OCI-LY3 (cell line): Measurements from ENCODE around the gene LRP4.

Experiments
- H2AFZ ChIP-seq: fragments of 200-600, 300-600 bp; shearing (Covaris generic); 2 replicates; pipeline ENCODE4 v1.6.0; 2014; ENCODE audit warnings: antibody characterized with exemption, low read depth, low read length
- H3K27ac ChIP-seq: fragments of 200-600, 300-600 bp; sonication (generic); 2 replicates; pipeline ENCODE4 v1.5.1; 2014; ENCODE audit warnings: mild to moderate bottlenecking, low read length, moderate library complexity, mixed read lengths
- H3K27me3 ChIP-seq: fragments of 200-600, 300-600 bp; sonication (generic); 2 replicates; pipeline ENCODE4 v1.6.1; 2014; ENCODE audit warnings: low read depth, low read length, mixed read lengths
- H3K36me3 ChIP-seq: fragments of 200-600, 300-600 bp; sonication (generic); replicated peaks from 2 replicates; pipeline ENCODE3; 2014; ENCODE audit warnings: low read depth, low read length, mixed read lengths
- H3K4me1 ChIP-seq: fragments of 300-600, 200-600 bp; sonication (generic); 2 replicates; pipeline ENCODE4 v1.6.1; 2014; ENCODE audit warnings: low read length, mixed read lengths
- H3K4me2 ChIP-seq: fragments of 200-600, 300-600 bp; sonication (generic); 2 replicates; pipeline ENCODE4 v1.6.1; 2014; ENCODE audit warnings: low read length, mixed read lengths
- H3K4me3 ChIP-seq: fragments of 300-600, 200-600 bp; sonication (generic); 2 replicates; pipeline ENCODE4 v1.5.1; 2014; ENCODE audit warnings: antibody characterized with exemption, mild to moderate bottlenecking, low read length, moderate library complexity
- H3K79me2 ChIP-seq: fragments of 300-600, 200-600 bp; shearing (Covaris generic); 2 replicates; pipeline ENCODE4 v1.6.1; 2014; ENCODE audit warnings: mild to moderate bottlenecking, low read length, mixed read lengths
- H3K9ac ChIP-seq: fragments of 300-600, 200-600 bp; shearing (Covaris generic); 2 replicates; pipeline ENCODE4 v1.6.0; 2014; ENCODE audit warnings: mild to moderate bottlenecking, low read length, moderate library complexity
- H3K9me3 ChIP-seq: fragments of 200-600, 300-600 bp; shearing (Covaris generic); 2 replicates; pipeline ENCODE4 v1.6.1; 2014; ENCODE audit warnings: low read length, mixed read lengths; ENCODE audit not compliant: insufficient read depth
- H4K20me1 ChIP-seq: fragments of 200-600, 300-600 bp; sonication (generic); 2 replicates; pipeline ENCODE4 v1.6.1; 2016; ENCODE audit warnings: low read length, mixed read lengths; ENCODE audit not compliant: insufficient read depth
- CTCF ChIP-seq: fragments of 200-600, 300-600 bp; sonication (generic); IDR thresholded peaks from 2 replicates; pipeline ENCODE4 v1.5.1; 2014; ENCODE audit warnings: antibody characterized with exemption, low read length, low read depth
- EZH2phosphoT487 ChIP-seq: fragments of 200-600 bp; shearing (Covaris generic); IDR thresholded peaks from 2 replicates; pipeline ENCODE4 v1.6.1; 2018; ENCODE audit warnings: antibody characterized with exemption, mixed run types, low read depth

Gene LRP4

GRCh38 chr11:46892109-46892508 is 26.2 kb downstream of the LRP4 start:
- Histone ChIP-seq H3K4me2 (no peak overlapping the region), H3K27ac (no peak overlapping the region), H3K9ac (no peak overlapping the region), H3K4me3 (no peak overlapping the region), H4K20me1 (no peaks in the 10 kb centered on the region), H3K36me3 (no peaks in the 10 kb centered on the region), H3K9me3 (no peaks in the 10 kb centered on the region), H3K27me3 (no peaks in the 10 kb centered on the region), H3K4me1 (peaks cover 3% of the 10 kb centered on the region; the same call in 1 of the 2 replicates), H3K79me2 (no peaks in the 10 kb centered on the region), H2AFZ (no peak overlapping the region)
- no peak for TF ChIP-seq EZH2phosphoT487

- Histone ChIP-seq H3K9me3 (no peaks in the 10 kb centered on the region), H3K79me2 (no peaks in the 10 kb centered on the region), H2AFZ (no peak overlapping the region), H3K4me3 (no peak overlapping the region), H4K20me1 (no peaks in the 10 kb centered on the region), H3K27ac (no peak overlapping the region), H3K27me3 (no peaks in the 10 kb centered on the region), H3K4me1 (peaks cover 3% of the 10 kb centered on the region; the same call in 1 of the 2 replicates), H3K9ac (no peak overlapping the region), H3K36me3 (peaks cover 4% of the 10 kb centered on the region), H3K4me2 (no peak overlapping the region)
- TF ChIP-seq CTCF (no peak), EZH2phosphoT487 (no peak)
Observed at GRCh38 chr11:46890665-46891064, 27.7 kb downstream of the LRP4 start.

- no peaks in the 10 kb centered on the region for H3K27me3 ChIP-seq
- H3K4me1 ChIP-seq = peaks cover 3% of the 10 kb centered on the region; the same call in 1 of the 2 replicates
- peak; percentile 89 for TF ChIP-seq CTCF
- no peak for TF ChIP-seq EZH2phosphoT487
- no peak overlapping the region for H3K4me3 ChIP-seq
- H3K9me3 ChIP-seq = no peaks in the 10 kb centered on the region
- no peaks in the 10 kb centered on the region for H3K79me2 ChIP-seq
- H3K27ac ChIP-seq = no peak overlapping the region
- H3K9ac ChIP-seq = no peak overlapping the region
- peaks cover 4% of the 10 kb centered on the region for H3K36me3 ChIP-seq
- no peaks in the 10 kb centered on the region for H4K20me1 ChIP-seq
- H2AFZ ChIP-seq = no peak overlapping the region
- H3K4me2 ChIP-seq = no peak overlapping the region
Observed at GRCh38 chr11:46889689-46890475, 28.5 kb downstream of the LRP4 start.

GRCh38 chr11:46889251-46889650 is 29.1 kb downstream of the LRP4 start:
- H2AFZ ChIP-seq = no peak overlapping the region
- no peak overlapping the region for H3K4me3 ChIP-seq
- no peaks in the 10 kb centered on the region for H3K27me3 ChIP-seq
- peaks cover 4% of the 10 kb centered on the region for H3K36me3 ChIP-seq
- no peak overlapping the region for H3K4me2 ChIP-seq
- no peak overlapping the region for H3K9ac ChIP-seq
- H3K9me3 ChIP-seq = no peaks in the 10 kb centered on the region
- no peaks in the 10 kb centered on the region for H4K20me1 ChIP-seq
- H3K27ac ChIP-seq = no peak overlapping the region
- no peak for TF ChIP-seq EZH2phosphoT487
- no peak for TF ChIP-seq CTCF
- H3K4me1 ChIP-seq = peaks cover 3% of the 10 kb centered on the region; the same call in 1 of the 2 replicates
- no peaks in the 10 kb centered on the region for H3K79me2 ChIP-seq
